PFSK-1 (cell line): ENCODE measurements around the gene PUDP.

Source experiments
- FOXP2 ChIP-seq: optimal IDR thresholded peaks from 2 replicates; pipeline ENCODE3; 2011; ENCODE audit warnings: borderline replicate concordance, control low read depth, inconsistent platforms; ENCODE audit not compliant: insufficient read depth; ENCODE audit errors: extremely low read length, extremely low read depth
- POLR2AphosphoS5 ChIP-seq: IDR thresholded peaks from 2 replicates; pipeline ENCODE4 v1.6.1; 2012; ENCODE audit warnings: low read depth, mild to moderate bottlenecking, control low read depth, low read length, moderate library complexity
- SIN3A ChIP-seq: IDR thresholded peaks from 2 replicates; pipeline ENCODE4 v1.6.1; 2012; ENCODE audit warnings: mild to moderate bottlenecking, low read length, moderate library complexity, borderline replicate concordance; ENCODE audit not compliant: insufficient read depth
- TAF1 ChIP-seq: IDR thresholded peaks from 2 replicates; pipeline ENCODE4 v1.6.1; 2012; ENCODE audit warnings: low read length, control low read depth, borderline replicate concordance; ENCODE audit not compliant: insufficient read depth
- TF ChIP-seq, protein P1 (sequence below), 2 experiments: IDR thresholded peaks; 2 replicates each; pipeline versions ENCODE4 v1.6.1 to v1.8.0; 2011 to 2012; ENCODE audit warnings: low read depth in 2 of 2, low read length in 2 of 2, control low read depth in 1 of 2, inconsistent platforms in 1 of 2, mild to moderate bottlenecking in 1 of 2, moderate library complexity in 1 of 2; ENCODE audit not compliant: insufficient read depth in 1 of 2

The PUDP gene

GRCh38 chrX:7100022-7100421 lies 47.9 kb downstream of the PUDP start:
- TF ChIP-seq SIN3A (no peak), POLR2AphosphoS5 (no peak), FOXP2 (no peak), TAF1 (no peak)
- TF ChIP-seq, protein P1, sequence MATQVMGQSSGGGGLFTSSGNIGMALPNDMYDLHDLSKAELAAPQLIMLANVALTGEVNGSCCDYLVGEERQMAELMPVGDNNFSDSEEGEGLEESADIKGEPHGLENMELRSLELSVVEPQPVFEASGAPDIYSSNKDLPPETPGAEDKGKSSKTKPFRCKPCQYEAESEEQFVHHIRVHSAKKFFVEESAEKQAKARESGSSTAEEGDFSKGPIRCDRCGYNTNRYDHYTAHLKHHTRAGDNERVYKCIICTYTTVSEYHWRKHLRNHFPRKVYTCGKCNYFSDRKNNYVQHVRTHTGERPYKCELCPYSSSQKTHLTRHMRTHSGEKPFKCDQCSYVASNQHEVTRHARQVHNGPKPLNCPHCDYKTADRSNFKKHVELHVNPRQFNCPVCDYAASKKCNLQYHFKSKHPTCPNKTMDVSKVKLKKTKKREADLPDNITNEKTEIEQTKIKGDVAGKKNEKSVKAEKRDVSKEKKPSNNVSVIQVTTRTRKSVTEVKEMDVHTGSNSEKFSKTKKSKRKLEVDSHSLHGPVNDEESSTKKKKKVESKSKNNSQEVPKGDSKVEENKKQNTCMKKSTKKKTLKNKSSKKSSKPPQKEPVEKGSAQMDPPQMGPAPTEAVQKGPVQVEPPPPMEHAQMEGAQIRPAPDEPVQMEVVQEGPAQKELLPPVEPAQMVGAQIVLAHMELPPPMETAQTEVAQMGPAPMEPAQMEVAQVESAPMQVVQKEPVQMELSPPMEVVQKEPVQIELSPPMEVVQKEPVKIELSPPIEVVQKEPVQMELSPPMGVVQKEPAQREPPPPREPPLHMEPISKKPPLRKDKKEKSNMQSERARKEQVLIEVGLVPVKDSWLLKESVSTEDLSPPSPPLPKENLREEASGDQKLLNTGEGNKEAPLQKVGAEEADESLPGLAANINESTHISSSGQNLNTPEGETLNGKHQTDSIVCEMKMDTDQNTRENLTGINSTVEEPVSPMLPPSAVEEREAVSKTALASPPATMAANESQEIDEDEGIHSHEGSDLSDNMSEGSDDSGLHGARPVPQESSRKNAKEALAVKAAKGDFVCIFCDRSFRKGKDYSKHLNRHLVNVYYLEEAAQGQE (IDR thresholded peaks at IDR 0.05; ENCODE audit: insufficient read depth in 1 of 2, low read depth in 2 of 2, low read length in 2 of 2) = no peak

DNA sequence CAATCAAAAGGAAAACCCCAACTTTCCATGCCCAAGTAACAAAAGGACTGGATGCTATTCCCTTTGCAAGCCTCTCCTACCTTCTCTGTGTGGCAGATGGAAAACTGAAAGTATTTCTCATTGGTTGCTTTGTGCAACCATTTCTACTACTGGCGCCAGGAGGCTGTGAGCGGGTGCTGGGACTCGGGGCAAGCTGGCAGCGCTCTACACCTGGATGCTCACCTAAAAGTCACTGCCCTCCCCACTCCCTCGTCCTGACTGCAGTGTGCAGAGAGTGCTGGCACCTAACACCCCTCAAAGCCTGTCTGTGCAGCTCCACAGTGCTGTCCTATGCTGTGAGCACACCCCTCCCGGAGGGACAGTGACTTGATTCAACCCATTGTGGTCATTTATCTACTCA lies 54.6 kb downstream of the PUDP start:
- TF ChIP-seq, protein P1 (IDR thresholded peaks at IDR 0.05; ENCODE audit: insufficient read depth in 1 of 2, low read depth in 2 of 2, low read length in 2 of 2) = no peak
- TF ChIP-seq FOXP2 (no peak), TAF1 (no peak), POLR2AphosphoS5 (no peak), SIN3A (no peak)

GRCh38 chrX:7092543-7092942 lies 55.4 kb downstream of the PUDP start:
- TF ChIP-seq, protein P1 (IDR thresholded peaks at IDR 0.05; ENCODE audit: insufficient read depth in 1 of 2, low read depth in 2 of 2, low read length in 2 of 2) = no peak
- TF ChIP-seq POLR2AphosphoS5 (no peak), TAF1 (no peak), SIN3A (no peak), FOXP2 (no peak)

DNA sequence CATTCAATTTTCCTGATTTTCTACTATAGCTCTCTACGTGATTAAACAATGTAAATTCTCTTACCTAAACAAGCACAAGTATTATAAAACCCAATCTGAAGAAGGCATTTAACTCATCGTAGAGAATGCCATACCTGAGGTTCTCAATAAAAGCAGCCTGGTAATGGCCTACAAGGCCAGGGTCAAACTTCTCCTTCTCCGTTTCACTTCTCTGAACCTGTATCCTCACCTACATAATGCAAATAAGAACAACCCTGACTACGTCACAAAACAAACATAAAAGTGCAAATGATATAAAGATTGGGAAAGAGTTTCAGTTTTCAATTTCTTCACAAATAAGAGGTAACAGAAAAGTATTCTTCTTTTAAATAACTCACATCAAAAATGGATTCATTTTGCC lies 56.0 kb downstream of the PUDP start:
- TF ChIP-seq POLR2AphosphoS5 = no peak
- TF ChIP-seq TAF1 = no peak
- TF ChIP-seq SIN3A = no peak
- TF ChIP-seq FOXP2 = no peak
- TF ChIP-seq, protein P1 (IDR thresholded peaks at IDR 0.05; ENCODE audit: insufficient read depth in 1 of 2, low read depth in 2 of 2, low read length in 2 of 2) = no peak

DNA sequence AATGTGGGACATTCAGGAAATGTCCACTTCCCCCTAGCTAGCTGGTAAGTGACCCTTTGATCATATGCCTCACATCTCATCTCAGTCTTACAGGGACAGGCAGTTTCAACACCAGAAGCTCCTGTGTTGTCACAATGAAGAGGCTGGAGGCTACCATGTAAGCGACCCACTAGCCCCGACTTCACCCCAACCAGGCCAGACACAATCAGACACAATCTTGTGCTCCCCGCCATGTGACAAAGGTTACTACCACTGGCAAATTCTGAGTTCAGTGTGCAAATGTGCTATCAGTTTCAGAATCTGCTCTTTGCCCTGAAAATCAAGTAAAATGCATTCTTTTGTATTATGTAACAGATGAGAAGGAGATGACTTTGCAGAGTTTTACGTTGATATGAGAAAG lies 57.3 kb downstream of the PUDP start:
- no peak for TF ChIP-seq SIN3A
- TF ChIP-seq FOXP2 = no peak
- no peak for TF ChIP-seq POLR2AphosphoS5
- TF ChIP-seq, protein P1 (IDR thresholded peaks at IDR 0.05; ENCODE audit: insufficient read depth in 1 of 2, low read depth in 2 of 2, low read length in 2 of 2) = no peak
- no peak for TF ChIP-seq TAF1
